HFF-Myc (cell line): ENCODE measurements around the gene FAM83C.

Source experiments
- DNase-seq: peaks from one replicate; pipeline ENCODE4 v3.0.0-alpha.2; 2011; ENCODE audit warnings: low read depth; ENCODE audit errors: extremely low read depth
- H3K4me3 ChIP-seq: replicated peaks from 2 replicates; pipeline ENCODE4 v1.5.1; 2011; ENCODE audit warnings: low read depth, mild to moderate bottlenecking, control low read depth, low read length
- CTCF ChIP-seq: IDR thresholded peaks from 2 replicates; pipeline ENCODE4 v1.5.1; 2012; ENCODE audit warnings: mild to moderate bottlenecking, low read depth, low read length, control low read depth; ENCODE audit errors: missing control alignments

The FAM83C gene

GRCh38 chr20:35311409-35311808 lies 19.2 kb upstream of the FAM83C start:
- no peak overlapping the region for H3K4me3 ChIP-seq
- DNase-seq: no peak
- TF ChIP-seq CTCF: no peak

DNA sequence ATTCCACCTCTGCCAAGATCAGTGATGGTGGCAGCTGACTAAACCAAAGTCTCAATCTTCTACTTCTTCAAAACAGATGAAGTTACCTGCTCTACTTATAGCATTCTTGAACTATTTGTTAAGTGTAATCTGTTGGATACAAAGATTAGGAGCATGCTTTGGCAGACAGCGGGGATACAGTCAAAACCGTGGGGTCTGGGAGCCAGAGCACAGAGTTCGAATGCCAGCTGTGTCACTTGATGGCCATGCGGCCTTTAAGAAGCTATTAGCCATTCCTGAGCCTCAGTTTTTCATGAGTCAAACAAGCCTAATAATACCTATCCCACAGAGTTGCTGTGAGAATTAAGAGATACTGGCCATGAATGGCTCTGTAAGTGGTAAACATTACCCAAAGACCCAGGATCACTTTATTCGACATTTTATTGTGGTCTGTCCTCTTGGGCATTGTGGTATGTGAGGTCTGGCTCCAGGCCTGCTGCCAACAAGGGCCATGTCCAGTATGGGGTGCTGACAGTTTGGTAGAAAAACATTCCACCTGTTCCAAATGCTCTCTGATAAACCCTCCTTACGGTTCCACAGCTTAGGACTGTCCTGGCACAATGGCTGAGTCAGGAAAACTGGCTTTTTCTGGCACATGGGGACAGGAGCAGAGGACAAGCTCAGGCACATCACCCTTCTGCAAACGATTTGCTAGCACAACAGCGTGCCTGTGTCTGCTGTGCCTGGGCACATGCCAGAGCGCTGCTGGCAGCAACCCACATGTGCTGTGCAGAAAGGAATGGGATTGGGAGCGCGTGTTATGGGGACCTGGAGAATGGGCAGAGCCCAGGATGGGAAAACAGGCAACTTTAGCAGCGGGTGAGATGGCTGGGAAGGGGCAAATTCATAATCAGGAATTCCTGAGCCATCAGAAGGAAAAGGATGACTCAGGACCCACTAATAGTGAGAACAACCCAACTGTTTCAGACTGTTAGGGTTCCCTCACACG lies 15.7 kb upstream of the FAM83C start:
- peak; percentile 78 for DNase-seq
- H3K4me3 ChIP-seq: no peak overlapping the region
- TF ChIP-seq CTCF: no peak

GRCh38 chr20:35306931-35307517 lies 14.8 kb upstream of the FAM83C start:
- DNase-seq: no peak
- no peak overlapping the region for H3K4me3 ChIP-seq
- TF ChIP-seq CTCF: peak; percentile 93

DNA sequence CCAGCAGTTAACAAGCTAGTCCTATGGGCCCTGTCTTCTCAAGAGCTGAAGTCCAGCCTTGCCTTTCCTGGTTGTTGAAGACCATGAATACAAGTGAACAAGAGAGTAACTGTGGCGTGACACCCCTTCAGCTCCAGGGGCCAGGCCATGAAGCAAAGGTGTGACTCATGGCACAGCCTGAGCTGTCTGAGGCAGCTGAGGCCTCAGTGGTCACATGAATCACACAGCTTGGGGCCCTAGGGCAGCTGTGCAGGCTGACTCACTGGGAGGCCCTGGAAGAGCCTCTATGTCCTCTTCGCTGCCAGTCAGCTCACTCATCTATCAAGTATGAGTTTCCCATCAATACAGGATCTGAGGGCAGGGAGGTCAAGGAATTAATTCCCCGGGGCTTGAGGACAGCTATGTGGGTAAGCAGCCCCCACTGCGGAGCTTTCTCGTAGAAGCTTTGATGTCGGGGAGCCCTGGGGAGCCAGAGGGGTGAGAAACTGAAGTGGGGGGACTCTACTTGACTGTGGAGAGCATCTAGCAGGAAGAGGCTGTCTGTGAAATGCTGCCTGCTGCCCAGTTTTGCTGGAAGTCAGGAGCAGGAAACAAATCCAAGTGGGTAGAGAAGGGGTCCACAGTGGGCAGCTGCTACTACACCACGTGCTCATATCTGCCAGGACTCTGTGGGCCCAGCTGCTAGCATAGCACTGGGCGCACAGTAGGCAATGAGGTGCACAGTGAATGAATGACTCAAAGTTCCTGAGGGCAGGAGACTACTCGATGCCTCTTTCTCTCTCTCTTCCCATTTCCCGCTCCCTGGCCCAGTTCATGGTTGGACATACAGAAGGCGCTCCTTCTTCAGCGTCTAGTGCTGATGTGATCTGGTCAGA lies 13.7 kb upstream of the FAM83C start:
- no peak for TF ChIP-seq CTCF
- no peak overlapping the region for H3K4me3 ChIP-seq
- peak; percentile 95 for DNase-seq

DNA sequence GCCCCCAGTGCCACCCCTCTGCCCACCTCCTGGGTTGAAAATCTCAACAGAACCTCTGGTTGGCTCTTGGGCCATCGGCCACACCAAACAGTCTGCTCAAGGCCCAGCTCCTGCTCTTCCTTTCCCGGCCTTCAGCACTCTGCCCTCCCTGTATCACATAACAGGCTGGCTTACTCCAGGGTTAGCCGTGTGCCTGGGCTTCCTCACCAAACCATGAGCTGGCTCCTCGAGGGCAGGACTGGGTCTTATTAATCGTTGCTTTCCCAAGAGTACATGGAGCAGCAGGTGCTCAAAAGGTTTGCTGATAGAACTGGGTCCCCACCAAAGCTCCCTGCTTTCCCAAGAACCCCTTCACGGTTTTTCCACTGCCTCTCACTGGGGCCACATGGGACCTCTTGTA lies 12.7 kb upstream of the FAM83C start:
- no peak for DNase-seq
- H3K4me3 ChIP-seq: no peak overlapping the region
- no peak for TF ChIP-seq CTCF

DNA sequence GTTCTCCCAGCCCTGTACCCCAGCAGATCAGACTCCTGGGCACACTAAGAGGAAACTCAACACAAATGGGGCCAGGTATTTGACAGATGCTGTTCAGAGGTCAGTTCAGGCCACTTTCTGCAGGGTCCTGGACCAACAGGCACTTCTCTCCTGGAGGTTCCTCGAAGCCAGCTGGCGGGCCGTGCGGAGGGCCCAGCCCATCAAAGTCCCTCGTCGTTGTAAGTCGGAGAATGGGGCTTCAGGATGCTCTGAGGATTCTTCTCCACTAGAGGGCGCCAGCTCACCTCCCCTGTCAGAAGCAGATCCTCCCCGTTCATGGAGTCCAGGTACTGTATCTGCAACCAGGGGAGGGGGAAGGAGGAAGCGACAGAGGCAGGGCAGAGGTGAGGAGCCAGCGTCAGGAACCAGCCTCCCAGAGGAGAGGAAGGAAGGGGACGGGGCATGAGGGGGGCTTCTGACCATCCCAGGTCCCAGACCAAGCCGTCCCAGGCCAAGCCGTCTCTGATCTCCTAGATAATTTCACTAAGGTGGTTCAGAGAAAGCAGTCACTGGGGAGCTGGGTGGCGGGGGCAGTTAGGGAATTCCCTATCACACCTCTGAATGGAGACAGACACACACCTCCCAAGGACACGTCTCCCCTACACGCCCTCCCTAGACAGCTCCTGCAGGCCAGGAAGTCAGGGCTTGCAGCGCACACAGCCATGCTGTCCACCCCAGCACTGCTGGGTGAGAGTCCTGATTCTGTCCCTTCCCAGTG lies 11.7 kb upstream of the FAM83C start:
- peak; percentile 94 for TF ChIP-seq CTCF
- no peak overlapping the region for H3K4me3 ChIP-seq
- DNase-seq: peak; percentile 86
